Limb (tissue), 2 donors: Measurements from ENCODE around the gene TULP1.
"Not testable (repeated sequence)": the region's sequence is repeated elsewhere in the genome, so short reads cannot be mapped to it uniquely, and the experiment has no call there.

Experiments used
- DNase-seq, 2 donors: peaks; one replicate each; pipeline ENCODE4 v3.0.0-alpha.2; 2016; ENCODE audit errors: extremely low spot score in 2 of 2

The TULP1 gene

GRCh38 chr6:35521235-35521634 lies 8.5 kb upstream of the TULP1 start:
- no peak for DNase-seq

DNA sequence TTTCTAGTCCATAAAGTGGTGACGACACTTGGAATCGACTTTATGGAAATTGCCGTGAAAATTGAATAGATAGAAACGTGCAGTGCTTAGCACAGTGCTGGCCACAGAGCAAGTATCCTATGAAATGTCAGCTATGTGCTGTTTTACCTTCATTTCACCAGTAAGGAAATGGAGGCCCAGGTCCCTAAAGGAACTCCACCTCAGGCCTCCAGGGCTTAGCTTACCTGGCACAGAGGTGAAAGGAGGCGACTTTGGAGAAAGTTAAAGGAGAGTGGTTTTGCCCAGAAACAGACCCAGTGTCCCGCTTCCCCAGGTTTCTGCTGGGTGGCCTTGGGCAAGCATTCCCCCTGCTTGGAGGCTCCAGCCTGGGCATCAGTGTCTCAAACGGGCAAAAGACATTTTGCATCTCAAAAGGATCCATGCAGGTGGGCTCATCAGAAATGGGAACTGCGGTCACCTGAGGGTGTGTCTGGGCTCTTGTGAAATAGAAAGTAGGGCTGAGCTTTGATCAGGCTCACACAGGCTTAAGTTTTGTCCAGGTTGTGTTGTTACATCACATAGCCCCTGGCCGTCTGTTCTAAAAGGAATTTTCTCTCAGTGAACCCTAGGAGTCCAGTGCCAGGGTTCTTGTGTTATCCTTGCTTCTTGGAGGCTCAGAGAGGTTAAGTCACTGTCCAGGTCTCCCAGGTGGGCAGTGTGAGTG lies 6.8 kb upstream of the TULP1 start:
- no peak for DNase-seq

GRCh38 chr6:35518566-35519312 lies 6.0 kb upstream of the TULP1 start:
- no peak for DNase-seq

GRCh38 chr6:35517978-35518377 lies 5.3 kb upstream of the TULP1 start:
- not testable (repeated sequence) for DNase-seq

- DNase-seq: no peak
Observed at GRCh38 chr6:35516712-35517111, 4.0 kb upstream of the TULP1 start.

- not testable (repeated sequence) for DNase-seq
Observed at GRCh38 chr6:35515939-35516338, 3.2 kb upstream of the TULP1 start.

- DNase-seq: no peak
Observed at GRCh38 chr6:35514587-35514986, 1.9 kb upstream of the TULP1 start.

- DNase-seq: no peak
Observed at GRCh38 chr6:35512006-35512405, 690 bp downstream of the TULP1 start.

DNA sequence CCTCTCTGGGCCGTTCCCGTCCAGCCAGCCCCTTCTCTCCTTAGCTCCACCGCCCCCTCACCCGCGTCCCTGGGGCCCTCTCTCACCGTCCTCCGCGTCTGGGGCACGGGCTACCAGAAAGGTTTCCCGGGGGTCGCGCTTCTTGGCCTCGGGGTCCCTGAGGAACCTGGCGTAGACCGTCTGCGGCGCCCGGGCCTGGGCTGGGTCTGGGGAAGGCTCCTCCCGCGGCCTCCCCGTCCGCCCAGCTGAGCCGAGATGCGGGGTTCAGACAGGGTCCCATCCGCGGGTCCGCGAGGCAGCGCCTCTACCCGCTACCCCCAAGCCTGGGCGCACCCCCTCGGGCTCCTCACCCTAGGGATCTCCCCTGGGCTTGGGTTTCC lies 1.1 kb downstream of the TULP1 start:
- DNase-seq: no peak

DNA sequence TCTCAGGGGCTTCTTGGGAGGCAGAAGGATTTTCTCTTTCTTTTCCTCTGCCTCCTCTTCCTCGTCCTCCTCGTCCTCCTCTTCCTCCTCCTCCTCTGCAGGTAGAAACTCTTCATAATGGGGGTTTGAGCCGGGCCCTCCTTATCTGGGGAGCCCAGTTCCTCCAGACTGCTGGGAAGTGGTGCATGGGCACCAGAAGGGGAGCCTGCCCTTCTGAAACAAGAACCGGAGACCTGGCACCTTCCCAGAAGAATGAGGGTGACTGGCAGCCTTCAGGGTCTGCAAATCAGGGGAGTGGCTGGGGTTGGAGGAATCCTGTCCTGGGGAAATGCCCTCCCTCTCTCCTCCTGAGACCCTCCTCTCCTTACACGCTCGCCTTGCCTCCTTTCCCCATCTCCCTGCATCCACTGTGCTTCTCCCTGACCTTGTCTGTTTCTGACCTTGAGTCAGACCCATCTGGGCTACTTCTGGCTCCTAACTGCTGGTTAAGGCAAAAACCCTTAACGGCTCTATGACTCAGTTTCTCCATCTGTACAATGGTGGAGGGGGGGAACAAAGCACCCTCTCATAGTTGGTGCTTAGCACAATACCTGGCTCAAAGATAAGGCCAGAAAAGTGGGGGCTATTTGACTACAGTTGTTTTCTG lies 1.7 kb downstream of the TULP1 start:
- DNase-seq: no peak

DNA sequence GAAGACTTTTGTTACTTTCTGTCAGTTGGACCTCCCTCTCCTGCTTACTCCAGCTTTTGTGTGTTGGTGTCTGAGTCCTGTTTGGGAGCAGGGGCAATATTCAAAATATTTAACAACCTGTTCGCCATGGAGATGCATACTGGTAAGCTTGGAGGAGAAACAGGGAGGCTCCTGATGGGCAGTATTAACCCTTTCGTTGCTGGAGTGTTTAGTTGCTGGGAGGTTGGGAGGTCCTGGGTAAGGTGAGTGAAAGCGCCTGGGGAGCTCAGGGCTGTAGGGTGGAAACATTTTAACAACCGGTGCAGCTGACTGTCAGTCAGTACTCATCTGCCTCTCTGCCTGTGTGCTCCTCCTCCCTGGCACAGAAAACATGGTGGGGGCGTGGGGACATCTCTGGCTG lies 4.2 kb downstream of the TULP1 start:
- no peak for DNase-seq

DNA sequence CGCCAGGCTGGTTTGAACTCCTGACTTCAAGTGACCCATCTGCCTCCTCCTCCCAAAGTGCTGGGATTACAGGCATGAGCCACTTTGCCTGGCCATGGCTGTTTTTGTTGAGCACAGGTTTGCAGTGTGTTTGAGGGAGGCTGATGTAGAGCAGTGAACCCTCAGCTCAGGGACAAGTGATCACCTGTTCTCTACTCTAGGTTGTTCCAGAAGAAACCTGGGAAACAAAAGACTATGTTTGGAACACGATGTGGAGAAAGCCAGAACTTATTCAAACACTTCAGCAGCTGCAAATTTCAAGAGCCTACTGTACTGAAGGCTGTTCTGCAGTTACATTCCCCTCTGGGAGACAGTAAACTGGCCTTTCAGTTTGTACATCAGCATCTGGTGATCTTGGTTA lies 4.7 kb downstream of the TULP1 start:
- no peak for DNase-seq

GRCh38 chr6:35507221-35507620 lies 5.5 kb downstream of the TULP1 start:
- DNase-seq: no peak

DNA sequence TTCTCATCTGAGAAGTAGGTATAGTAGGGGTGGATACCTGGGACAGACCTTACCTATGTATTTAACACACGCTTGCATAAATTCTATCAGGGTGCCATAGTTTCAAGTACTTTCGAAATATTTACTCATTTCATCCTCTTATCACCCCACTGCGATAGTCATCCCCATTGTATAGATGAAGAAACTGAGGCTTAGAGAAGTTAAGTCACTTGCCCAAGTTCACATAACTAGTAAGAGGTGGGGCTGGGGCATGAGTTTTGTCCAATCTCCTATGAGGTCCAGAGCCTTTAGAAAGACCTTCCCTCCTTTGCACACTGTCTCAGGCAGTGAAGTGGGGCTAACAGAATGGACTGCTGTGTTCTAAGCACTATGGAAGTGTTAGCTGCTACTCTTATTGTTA lies 6.2 kb downstream of the TULP1 start:
- DNase-seq: no peak

DNA sequence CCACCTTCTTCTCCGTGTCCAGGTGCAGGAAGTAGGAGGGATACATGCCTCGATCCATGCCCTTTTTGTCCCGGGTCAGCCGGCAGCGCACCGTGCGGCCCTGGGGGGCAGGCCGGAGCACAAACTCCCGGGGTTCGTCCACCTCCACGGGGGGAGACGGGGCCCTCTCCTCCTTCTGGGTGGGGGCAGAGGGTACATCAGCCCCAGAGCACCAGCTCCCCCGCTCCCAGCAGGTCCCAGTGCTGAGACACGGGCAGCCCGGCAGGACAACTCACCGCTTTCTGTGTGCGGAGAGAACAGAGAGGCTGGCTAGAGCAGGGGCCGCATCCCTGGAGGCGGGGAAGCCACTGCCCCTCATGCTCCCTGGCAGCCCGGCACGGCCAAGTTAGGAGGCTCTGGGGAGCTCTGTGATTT lies 6.7 kb downstream of the TULP1 start:
- DNase-seq: no peak

DNA sequence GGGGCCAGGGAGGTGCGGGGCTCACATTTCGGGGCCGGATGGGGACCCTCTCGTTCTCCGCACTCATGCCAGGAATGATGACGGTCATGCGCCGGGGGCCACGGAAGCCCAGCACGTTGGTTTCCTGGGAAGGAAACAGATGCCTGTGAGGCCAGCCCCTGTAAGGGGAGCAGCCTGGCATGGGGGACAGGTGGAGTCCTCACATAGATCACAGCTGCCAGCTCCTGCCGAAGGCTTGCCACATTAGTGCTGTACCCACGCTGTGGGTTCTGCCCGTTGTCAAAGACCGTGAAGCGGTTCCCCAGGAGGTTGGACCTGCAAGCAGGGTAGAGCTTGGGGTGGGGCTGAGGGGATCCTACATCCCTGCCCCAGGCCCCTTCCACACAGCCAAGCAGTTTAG lies 9.2 kb downstream of the TULP1 start:
- DNase-seq: no peak

DNA sequence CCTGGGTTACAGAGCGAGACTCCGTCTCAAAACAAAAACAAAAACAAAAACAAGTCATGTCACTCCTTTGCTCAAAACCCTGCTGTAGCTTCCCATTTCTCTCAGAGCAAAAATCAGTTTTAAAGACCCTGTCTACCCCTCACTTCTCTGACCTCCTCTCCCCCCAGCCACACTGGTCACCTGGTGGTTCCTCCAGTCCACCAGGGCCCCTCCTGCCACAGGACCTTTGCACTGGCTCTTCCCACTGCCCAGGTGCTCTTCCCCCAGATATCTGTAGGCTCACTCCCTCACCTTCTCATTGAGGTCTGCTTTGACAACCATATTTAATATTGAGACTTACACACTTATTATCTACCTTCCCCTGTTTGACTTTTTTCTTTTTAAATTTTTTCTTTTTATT lies 10.9 kb downstream of the TULP1 start:
- DNase-seq: no peak

DNA sequence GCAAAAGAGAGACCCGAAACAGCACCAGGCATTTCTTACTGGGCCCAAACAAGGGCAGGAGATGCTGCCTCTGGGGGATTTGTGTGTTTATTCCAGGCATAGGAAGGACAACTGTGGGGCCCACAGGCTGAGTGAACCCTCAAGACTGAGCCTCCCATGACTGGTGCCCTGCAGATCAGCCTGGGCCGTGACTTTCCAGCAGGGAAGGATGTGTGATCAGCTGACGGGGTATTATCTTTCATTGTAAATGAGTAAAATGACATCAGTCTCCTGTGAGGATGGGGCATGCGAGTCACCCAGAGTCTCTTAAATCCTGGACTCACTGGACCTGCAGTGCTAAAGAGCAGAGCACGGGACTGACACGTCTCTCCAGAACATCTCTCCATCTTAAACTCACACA lies 11.9 kb downstream of the TULP1 start:
- DNase-seq: no peak

DNA sequence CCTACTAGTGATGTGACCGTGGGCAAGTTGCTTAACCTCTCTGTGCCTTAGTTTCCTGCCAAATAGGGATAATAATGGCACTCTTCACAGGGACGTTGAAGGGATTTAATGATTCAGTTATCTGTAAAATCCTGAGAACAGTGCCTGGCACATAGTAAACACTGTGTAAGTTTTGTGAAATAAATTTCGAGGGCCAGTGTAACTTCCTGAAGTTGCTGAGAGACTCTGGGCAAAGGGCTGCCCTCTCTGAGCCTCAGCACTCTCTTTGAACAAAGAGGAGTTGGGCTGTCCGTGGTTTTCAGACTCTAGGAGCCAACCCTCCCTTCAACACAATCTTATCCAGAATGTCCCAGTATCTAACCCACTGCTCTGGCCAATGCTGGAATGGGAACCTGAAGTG lies 13.3 kb downstream of the TULP1 start:
- no peak for DNase-seq

GRCh38 chr6:35498422-35499067 lies 14.2 kb downstream of the TULP1 start:
- DNase-seq: no peak

- peak; percentile 82 to 87 for DNase-seq
Observed at GRCh38 chr6:35497571-35498421, 14.9 kb downstream of the TULP1 start.
